VCaP (cell line): ENCODE data around the gene CHD6.

ENCODE experiments used
- H3K27ac ChIP-seq: fragments of 450-650 bp; 2 replicates; pipeline ENCODE4 v1.5.1; 2017
- TF ChIP-seq, protein P1 (sequence below): fragments of 450-650 bp; conservative IDR thresholded peaks from 2 replicates; pipeline ENCODE4 v1.5.1; 2017; ENCODE audit warnings: mild to moderate bottlenecking, moderate library complexity

Gene CHD6

DNA sequence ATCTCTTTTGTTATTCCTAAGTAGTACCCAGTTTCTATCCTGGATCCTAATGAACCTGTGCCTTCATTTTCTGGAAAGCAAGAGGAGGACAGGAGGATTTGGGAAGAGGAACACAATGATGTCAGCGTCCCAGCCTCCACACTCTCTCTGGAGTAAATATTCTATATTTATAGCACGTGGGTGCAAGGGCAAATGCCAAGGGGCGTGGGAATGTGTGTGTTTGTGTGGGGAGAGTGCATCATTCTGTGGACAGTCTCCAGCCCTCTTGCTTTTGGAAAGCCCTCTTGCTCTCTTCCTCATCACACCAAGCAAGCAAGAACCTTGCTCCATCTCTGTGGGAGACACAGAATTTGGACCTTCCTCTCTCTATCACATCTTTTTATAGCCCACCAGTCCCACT is 148.3 kb downstream of the CHD6 start:
- TF ChIP-seq, protein P1, sequence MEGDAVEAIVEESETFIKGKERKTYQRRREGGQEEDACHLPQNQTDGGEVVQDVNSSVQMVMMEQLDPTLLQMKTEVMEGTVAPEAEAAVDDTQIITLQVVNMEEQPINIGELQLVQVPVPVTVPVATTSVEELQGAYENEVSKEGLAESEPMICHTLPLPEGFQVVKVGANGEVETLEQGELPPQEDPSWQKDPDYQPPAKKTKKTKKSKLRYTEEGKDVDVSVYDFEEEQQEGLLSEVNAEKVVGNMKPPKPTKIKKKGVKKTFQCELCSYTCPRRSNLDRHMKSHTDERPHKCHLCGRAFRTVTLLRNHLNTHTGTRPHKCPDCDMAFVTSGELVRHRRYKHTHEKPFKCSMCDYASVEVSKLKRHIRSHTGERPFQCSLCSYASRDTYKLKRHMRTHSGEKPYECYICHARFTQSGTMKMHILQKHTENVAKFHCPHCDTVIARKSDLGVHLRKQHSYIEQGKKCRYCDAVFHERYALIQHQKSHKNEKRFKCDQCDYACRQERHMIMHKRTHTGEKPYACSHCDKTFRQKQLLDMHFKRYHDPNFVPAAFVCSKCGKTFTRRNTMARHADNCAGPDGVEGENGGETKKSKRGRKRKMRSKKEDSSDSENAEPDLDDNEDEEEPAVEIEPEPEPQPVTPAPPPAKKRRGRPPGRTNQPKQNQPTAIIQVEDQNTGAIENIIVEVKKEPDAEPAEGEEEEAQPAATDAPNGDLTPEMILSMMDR: no peak
- H3K27ac ChIP-seq: no peak overlapping the region

DNA sequence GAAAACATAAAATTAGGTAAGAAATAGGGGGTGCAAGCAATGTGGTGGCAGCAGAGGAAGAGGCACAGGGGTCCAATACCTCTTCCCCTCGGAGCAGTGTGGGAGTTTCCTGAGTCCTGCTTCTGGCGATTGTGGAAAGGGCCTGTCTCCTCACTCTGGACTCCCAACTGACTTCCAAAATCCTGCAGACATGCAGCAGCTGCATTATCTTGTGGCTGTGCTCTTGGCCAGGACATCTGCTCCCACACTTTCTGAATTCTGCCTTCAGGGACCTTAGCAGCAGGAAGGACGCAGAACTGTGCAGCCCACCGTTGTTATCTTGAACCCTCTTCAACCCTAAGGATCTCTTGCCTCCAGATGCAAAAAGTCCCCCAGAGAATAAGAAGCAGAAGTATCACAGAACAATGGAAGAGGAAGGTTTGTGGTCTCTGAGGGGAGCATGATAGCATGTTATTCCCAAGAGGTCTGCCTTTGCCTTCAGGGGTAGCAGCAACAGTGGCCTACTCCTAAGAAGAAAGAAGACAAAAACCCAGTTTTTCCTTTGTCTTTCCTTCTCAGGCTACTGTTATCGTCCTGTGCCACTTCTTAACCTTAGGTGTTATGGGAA is 149.1 kb downstream of the CHD6 start:
- no peak overlapping the region for H3K27ac ChIP-seq
- TF ChIP-seq, protein P1: no peak

DNA sequence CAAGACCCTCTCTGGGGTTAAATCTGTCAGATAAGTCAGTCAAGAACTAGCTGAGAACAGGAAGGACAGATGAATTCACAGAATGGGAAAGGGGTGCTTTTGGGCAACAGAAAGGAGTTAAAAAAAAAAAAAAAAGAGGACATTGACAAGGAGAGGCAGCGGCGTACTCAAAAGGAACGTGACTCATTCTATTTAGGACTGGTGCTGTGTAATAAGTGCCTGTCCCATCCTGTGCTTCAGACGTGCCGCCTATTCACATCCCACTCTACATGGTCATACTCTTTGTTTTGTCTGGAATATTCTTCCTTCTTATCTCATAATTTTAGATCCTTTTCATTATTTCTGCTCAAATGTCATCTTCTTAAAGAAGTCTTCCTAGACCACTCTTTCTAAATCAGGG is 150.5 kb downstream of the CHD6 start:
- TF ChIP-seq, protein P1: no peak
- H3K27ac ChIP-seq: no peak overlapping the region

DNA sequence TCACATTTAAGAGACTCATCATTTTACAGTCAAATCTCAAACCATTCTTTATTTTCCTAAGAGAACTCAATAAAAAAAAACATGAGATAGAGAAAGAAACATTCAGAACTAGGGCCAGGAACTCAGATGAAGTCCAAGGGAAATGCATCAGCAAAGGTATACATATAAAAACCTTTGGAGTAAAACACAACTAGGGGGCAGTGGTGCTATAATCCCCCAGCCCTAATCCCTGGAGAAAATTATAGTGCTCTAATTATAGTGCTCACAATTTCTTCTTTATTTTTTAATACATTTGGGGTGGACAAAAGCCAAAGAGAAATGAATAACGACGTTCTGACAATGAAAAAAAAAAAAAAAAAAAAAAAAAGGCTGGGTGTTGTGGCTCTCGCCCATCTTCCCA is 151.0 kb downstream of the CHD6 start:
- no peak overlapping the region for H3K27ac ChIP-seq
- TF ChIP-seq, protein P1: no peak; the same call in 1 of the 2 replicates

DNA sequence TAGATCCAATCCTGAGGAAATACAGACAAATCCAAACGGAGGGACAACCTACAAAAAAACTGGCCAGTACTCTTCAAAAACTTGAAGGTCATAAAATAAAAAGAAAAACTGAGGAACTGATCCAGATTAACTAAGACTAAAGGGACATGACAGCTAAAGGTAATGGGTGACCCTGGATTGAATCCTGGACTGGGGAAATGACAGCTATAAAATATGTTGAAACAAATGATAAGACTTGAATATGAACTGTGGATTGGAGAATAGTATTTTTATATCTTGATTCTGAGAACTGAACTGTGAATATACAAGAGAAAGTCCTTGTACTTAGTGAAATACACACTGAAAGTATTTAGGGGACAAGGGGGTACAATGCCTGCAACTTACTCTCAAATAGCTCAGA is 154.6 kb downstream of the CHD6 start:
- TF ChIP-seq, protein P1: no peak
- H3K27ac ChIP-seq: no peak overlapping the region

DNA sequence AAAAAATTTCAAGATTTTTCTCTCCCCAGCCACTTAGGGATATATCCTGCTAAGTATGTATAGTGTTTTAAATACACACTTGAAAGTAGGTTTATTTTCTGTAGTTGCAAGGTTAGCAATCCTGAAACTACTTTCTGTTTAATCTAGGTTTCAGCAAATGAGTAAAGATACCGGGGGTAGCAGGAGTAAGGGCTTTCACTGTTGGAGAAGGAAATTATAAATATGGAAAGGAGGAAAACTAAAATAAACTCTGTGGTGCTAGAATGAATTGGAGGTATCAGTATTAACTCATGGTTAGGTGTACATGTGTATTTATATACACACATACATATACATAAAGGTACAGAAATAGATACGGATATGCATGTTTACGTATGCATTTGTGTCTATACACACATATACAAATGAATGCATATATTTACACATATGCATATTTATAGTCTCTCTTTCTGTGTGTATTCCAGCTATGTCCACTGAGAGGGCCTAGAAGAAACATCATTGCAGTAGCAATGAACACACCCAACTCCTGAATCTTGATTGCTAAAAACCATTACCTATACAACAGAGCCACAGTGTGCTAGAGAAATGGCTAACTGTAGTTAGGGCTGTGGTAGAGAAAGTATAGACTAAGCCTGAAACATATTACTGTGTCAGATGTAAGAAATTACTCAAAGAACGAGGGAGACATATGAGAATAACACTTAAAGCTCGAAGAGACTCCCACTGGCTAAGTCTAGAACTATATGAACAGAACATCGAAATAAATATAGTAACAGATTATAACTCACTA is 155.6 kb downstream of the CHD6 start:
- TF ChIP-seq, protein P1: no peak
- no peak overlapping the region for H3K27ac ChIP-seq

DNA sequence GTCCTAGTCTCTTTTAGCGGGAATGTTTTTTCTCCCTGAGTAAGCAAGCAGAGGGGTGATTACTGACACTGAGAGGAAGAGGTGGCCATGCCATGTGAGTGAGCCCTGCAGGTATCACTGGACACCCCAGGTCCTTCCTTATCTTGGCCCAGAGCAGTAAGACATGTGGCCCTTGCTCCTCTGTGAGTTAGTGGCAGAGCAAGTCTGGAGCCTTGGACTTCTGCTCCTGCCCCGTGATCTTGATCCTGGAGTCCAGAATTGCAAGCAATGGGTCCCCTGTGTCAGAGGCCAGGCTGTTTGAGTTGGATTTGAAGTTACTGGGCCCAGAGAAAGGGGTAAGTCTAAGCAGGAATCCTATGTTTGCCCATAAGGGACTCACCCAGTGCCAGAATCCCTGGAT is 159.4 kb downstream of the CHD6 start:
- TF ChIP-seq, protein P1: no peak
- no peak overlapping the region for H3K27ac ChIP-seq
